Heart left ventricle (tissue), 16 donors: ENCODE measurements around the gene TOB1. TPM values are rescaled to one million over a fixed set of nuclear protein-coding genes. Genes with fewer than 3 reads are reported as not detected.

ENCODE experiments used
- ATAC-seq, 4 donors: fragments of 200-7000 bp; cut with Tn5 transposase; one replicate each; pipeline ENCODE4 v1.9.1; 2020 to 2022; ENCODE audit warnings: moderate library complexity in 4 of 4, mild to moderate bottlenecking in 3 of 4, moderate number of reproducible peaks in 1 of 4
- DNase-seq, 5 donors: peaks; one replicate each; pipeline ENCODE4 v3.0.0-alpha.2; 2020
- H3K27ac ChIP-seq, 12 donors: fragments of 200-600 bp; sonication (generic) in 4 of 12; one replicate each; pipeline versions ENCODE4 v1.5.0 to v1.8.0; 2016 to 2022; ENCODE audit warnings: mild to moderate bottlenecking in 2 of 12
- H3K27me3 ChIP-seq, 9 donors: fragments of 200-600 bp; sonication (generic) in 2 of 9; one replicate each; pipeline versions ENCODE4 v1.5.1 to v1.8.0; 2016 to 2022; ENCODE audit warnings: mild to moderate bottlenecking in 3 of 9
- H3K36me3 ChIP-seq, 9 donors: fragments of 200-600 bp; sonication (generic) in 2 of 9; one replicate each; pipeline versions ENCODE4 v1.5.0 to v1.8.0; 2018 to 2022; ENCODE audit warnings: mild to moderate bottlenecking in 2 of 9
- H3K4me1 ChIP-seq, 12 donors: fragments of 200-600 bp; sonication (generic) in 4 of 12; one replicate each; pipeline versions ENCODE4 v1.5.0 to v1.8.0; 2016 to 2022; ENCODE audit warnings: mild to moderate bottlenecking in 3 of 12
- H3K4me3 ChIP-seq, 12 donors: fragments of 200-600 bp; sonication (generic) in 4 of 12; one replicate each; pipeline versions ENCODE4 v1.5.0 to v1.8.0; 2017 to 2022; ENCODE audit warnings: mild to moderate bottlenecking in 9 of 12, moderate library complexity in 4 of 12
- H3K9me3 ChIP-seq, 12 donors: fragments of 200-600 bp; sonication (generic) in 4 of 12; one replicate each; pipeline versions ENCODE4 v1.5.0 to v1.8.0; 2016 to 2022; ENCODE audit warnings: mild to moderate bottlenecking in 1 of 12
- POLR2A ChIP-seq, 2 donors: fragments of 450-650 bp; IDR thresholded peaks; one replicate each; pipeline ENCODE4 v1.6.1; 2017; ENCODE audit warnings: antibody characterized with exemption in 2 of 2, mild to moderate bottlenecking in 2 of 2, moderate library complexity in 2 of 2
- intact Hi-C, 10 donors: fragments of 100-400 bp; cut with DNase I; formaldehyde crosslinking; loops; one replicate each; pipeline versions ENCODE4 v1.11.1 to v1.14.2; 2022
- polyA plus RNA-seq, 2 donors: library from polyadenylated mRNA; stranded (reverse); fragments of 200-250 nt; gene quantifications; one replicate each; pipeline ENCODE4 v1.2.3, GENCODE V29; 2013
- total RNA-seq, 9 donors: library from RNA; depleted of rRNA in 2 of 9; stranded (reverse); fragments of >200 nt in 2 of 9; fragmentation: NEBNext Ultra II Directional in 3 of 9; extraction: Animal tissue kit (Norgen Biotek cat#: 25700) in 3 of 9; gene quantifications; one replicate each; pipeline versions ENCODE4 v1.1.0 to v1.2.4, GENCODE V29; 2016 to 2023
- TF ChIP-seq, protein P1 (sequence below), 12 donors: fragments of 200-600 bp; sonication (generic) in 4 of 12; IDR thresholded peaks; one replicate each; pipeline versions ENCODE4 v1.5.0 to v1.8.0; 2018 to 2022; ENCODE audit warnings: antibody characterized with exemption in 12 of 12, mild to moderate bottlenecking in 5 of 12
- donor health status: ischemic (EF 13 %, LVEDD 7.1; RV severe dilation, severe dysfunction).
- donor health status: healthy with polysubstance abuse.
- donor health status: DM: no; HTN: yes; CAD: no.
- donor health status: DM: no; HTN: no; CAD: no.
- donor health status: ischemic (EF 25% LVEDD 6.9; RV normal size, moderate dysfunction).
- donor health status: ischemic (EF 25% LVEDD 5.7; RV mildly dilated, moderate dysfunction).
- donor health status: healthy.
- donor health status: DM: yes; HTN: yes; CAD: no.
- donor health status: ischemic (EF 35%, LVEDD 5.7; RV mildly dilated, moderate dysfunction).
- donor health status: nonischemic (EF 11% LVEDD 7.7; RV severe dilation, severe dysfunction).
- donor health status: DM: yes; HTN: yes; CAD: no.
- donor health status: PGD.
- donor health status: ischemic (EF 29% LVEDD 5.4; RV normal size, mild dysfunction).
- donor health status: nonischemic (EF 23%, LVEDD 6.1; RV moderate dilation, normal function).

The TOB1 gene
- total and polyA plus RNA-seq, 11 donors, result 22.2 to 136 (median 68.1) TPM

GRCh38 chr17:50813583-50813982 is 52.6 kb downstream of the TOB1 start:
- Histone ChIP-seq H3K36me3 (no peaks in the 10 kb centered on the region), H3K27ac (no peak overlapping the region), H3K9me3 (no peaks in the 10 kb centered on the region), H3K27me3 (peaks cover 0 to 8% (median 0%) of the 10 kb centered on the region in 9 donors), H3K4me3 (no peak overlapping the region), H3K4me1 (peaks cover 0 to 8% (median 0%) of the 10 kb centered on the region in 12 donors)
- ATAC-seq, result no peak
- DNase-seq, result no peak
- TF ChIP-seq POLR2A (IDR thresholded peaks at IDR 0.05), result no peak
- TF ChIP-seq, protein P1, sequence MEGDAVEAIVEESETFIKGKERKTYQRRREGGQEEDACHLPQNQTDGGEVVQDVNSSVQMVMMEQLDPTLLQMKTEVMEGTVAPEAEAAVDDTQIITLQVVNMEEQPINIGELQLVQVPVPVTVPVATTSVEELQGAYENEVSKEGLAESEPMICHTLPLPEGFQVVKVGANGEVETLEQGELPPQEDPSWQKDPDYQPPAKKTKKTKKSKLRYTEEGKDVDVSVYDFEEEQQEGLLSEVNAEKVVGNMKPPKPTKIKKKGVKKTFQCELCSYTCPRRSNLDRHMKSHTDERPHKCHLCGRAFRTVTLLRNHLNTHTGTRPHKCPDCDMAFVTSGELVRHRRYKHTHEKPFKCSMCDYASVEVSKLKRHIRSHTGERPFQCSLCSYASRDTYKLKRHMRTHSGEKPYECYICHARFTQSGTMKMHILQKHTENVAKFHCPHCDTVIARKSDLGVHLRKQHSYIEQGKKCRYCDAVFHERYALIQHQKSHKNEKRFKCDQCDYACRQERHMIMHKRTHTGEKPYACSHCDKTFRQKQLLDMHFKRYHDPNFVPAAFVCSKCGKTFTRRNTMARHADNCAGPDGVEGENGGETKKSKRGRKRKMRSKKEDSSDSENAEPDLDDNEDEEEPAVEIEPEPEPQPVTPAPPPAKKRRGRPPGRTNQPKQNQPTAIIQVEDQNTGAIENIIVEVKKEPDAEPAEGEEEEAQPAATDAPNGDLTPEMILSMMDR (IDR thresholded peaks at IDR 0.05), result no peak
- intact Hi-C loops, result no loop called here

Other genes with a start within 250 kb of the TOB1 start
- gene ABCC3, start 231.5 kb downstream of the TOB1 start, total RNA-seq, result 10 to 100 TPM in 1 of 9 donors, 1 to 10 TPM in 4, under 1 TPM in 3, not detected in 1; 0.20 to 21.6 (median 1.3) TPM
- gene ABCC3, start 231.5 kb downstream of the TOB1 start, polyA plus RNA-seq, result 1 to 10 TPM in 1 of 2 donors, under 1 TPM in 1; 0.50 to 1.4 TPM
- gene ANKRD40, start 158.4 kb downstream of the TOB1 start, total RNA-seq, result 10 to 100 TPM; 38.8 to 55.4 (median 47.2) TPM
- gene ANKRD40, start 158.4 kb downstream of the TOB1 start, polyA plus RNA-seq, result 10 to 100 TPM; 22.2 to 48.2 TPM
- 10 to 100 TPM; 16.5 to 55.5 (median 52.1) TPM for gene LUC7L3, start 146.8 kb downstream of the TOB1 start, total RNA-seq
- gene LUC7L3, start 146.8 kb downstream of the TOB1 start, polyA plus RNA-seq, result 10 to 100 TPM; 33.4 to 89.0 TPM
- gene ANKRD40CL, start 98.8 kb downstream of the TOB1 start, total RNA-seq, result not detected
- gene ANKRD40CL, start 98.8 kb downstream of the TOB1 start, polyA plus RNA-seq, result not detected
- under 1 TPM in 7 of 9 donors, not detected in 2; 0.12 to 0.75 (median 0.29) TPM for gene WFIKKN2, start 30.8 kb downstream of the TOB1 start, total RNA-seq
- under 1 TPM; 0.08 to 0.23 TPM for gene WFIKKN2, start 30.8 kb downstream of the TOB1 start, polyA plus RNA-seq